ENCODE measurements around the gene OPN1MW.
"Not testable (repeated sequence)": the region's sequence is repeated elsewhere in the genome, so short reads cannot be mapped to it uniquely, and the experiment has no call there.

The OPN1MW gene

DNA sequence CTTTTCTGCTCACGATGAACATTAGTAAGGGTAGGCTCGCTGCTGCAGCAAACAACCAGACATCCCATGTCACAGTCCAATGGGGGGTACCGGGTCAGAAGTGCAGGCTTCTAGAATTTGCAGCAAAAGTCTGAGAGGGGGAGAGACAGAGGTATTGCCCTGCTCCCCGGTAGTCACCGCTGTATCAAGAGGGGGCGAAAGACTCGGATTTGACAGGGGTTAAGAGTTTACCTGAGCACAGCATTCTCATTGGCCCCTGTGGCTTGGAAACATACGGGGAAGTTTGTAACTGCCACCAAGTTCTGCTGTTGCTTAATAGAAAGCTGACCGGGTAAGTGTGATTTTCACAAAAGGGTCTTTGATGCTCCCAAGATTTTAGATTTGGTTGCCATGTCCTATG is 28.7 kb downstream of the OPN1MW start:
- DNase-seq (ENCODE audit: low spot score): not testable (repeated sequence)

DNA sequence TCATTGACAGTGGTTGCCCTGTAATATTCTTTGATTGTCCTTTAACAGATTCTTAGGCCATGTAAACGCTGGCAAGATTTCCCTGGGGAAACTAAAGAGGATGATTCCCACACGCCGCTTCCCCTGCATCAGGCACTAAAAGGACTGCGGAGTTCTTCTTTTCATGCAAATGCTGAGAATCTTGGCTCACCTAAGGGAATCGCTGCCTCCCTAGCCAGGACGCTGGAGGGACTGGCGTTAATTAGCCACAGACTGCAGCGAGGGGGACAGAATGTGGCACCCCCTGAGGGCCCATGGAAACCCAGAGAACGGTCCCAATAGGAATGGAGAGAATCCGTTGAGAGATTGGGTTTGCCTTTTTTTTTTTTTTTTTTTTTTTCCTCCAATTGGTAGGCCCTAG is 29.1 kb downstream of the OPN1MW start:
- not testable (repeated sequence) for DNase-seq (ENCODE audit: low spot score)

DNA sequence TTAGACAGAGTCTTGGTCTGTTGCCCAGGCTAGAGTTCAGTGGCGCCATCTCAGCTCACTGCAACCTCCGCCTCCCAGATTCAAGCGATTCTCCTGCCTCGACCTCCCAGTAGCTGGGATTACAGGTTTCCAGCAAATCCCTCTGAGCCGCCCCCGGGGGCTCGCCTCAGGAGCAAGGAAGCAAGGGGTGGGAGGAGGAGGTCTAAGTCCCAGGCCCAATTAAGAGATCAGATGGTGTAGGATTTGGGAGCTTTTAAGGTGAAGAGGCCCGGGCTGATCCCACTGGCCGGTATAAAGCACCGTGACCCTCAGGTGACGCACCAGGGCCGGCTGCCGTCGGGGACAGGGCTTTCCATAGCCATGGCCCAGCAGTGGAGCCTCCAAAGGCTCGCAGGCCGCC is 37.1 kb downstream of the OPN1MW start, which contains the start of gene OPN1MW2:
OPN1MW2 (plus strand) TSS at position 301 of the 400 bp plus-strand sequence; CDS start at position 361, 60 bp downstream.
- not testable (repeated sequence) for DNase-seq (ENCODE audit: low spot score)

DNA sequence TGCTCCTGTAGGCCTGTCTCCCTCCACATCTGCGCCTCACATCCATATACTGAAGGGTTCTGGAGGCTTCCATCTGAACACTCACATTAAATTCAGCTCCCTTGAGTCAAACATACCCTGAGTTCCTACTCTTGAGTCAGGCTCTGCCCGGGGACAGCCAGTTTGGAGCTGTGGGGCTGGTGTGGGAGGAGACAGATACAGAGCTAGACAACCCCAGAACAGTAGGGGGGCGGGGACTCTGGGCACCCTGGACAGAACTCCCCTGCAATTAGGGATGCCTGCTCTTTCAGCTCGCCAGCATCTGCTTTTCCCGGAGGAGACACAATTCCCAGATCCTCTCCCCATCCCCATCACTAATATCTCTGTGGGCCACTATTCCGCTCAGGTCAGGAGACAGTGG is 42.9 kb downstream of the OPN1MW start:
- not testable (repeated sequence) for DNase-seq (ENCODE audit: low spot score)

DNA sequence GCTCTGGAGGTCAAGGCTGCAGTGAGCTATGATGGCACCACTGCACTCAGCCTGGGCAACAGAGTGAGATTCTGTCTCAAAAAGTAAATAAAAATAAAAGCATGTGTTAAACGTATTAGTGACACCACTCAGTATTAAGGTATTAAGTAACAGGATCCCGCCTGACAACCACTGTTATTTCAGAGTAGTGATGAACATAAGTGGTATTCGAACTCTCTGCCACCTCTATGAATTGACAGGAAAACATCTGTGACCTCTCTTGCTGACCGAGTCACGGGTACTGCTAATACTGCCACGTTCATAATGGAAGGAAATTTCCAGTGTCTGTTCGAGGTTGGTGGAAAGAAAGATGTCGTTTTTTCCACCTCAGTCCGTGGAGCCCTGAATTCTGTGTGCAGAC is 44.3 kb downstream of the OPN1MW start:
- DNase-seq (ENCODE audit: low spot score): not testable (repeated sequence)

DNA sequence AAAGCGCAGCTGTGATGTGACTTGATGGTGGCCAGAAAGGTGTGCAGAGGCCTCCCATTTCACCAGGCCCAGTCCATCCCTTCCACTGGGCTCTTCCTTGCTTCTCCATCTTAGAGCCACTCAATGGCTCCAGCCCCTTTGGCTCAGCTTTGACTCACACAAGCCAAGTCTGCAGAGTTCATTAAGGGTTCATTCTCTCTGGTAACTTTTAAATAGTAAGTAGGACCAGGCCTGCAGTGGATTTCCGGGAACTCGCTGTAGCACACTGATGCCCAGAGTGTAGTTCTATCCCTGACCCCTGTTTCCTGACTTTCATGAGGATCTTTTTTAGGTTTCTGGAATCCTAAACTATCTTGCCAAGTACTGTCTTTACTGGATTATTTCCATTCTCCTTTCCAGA is 49.0 kb downstream of the OPN1MW start:
- DNase-seq (ENCODE audit: low spot score): not testable (repeated sequence)

DNA sequence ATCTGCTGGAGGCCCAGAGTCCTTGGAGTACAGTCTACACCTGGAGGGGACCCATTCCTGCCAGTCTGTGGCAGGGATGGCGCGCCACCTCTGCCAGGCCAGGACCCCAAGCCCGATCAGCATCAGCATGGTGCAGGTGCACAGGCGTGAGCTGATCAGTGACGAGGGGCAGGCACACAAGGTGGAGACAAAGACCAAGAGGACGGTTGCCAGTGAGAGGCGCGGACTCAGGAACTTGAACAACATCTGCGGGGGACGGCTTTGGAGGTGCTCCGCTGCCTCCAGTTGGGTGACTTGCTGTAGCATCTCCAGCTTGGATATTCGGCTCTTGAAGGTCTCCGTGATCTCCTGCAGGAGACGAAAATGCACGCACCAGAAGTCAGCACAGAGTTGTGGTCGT is 51.2 kb downstream of the OPN1MW start:
- DNase-seq (ENCODE audit: low spot score): not testable (repeated sequence)

DNA sequence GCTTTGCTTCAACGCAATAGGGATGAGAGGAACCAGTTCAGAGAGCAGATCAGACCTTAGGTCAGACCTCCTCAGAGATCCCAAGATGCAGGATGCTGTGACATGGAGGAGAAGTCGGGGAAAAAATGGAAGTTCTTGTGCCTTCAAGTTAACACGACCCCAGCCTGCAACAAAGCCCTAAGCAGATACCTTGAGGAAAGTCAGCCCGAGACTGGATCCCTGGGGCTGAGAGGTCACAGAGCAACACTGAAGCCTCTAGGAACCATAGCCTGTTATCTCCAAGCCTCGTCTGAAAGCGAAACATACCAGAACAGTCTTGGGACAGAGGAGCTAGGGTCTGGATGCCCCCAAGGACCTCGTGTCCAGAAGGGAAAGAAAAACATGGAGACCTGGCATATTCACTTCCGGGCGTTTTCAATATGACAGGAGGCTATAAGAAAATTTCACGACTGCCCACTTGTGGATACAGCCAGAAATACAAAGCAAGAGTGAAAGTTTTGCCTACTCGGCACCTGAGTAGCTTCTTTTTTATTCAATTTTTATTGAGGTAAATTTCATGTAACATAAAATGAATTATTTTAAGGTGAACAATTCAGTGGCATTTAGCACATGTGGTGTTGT is 56.7 kb downstream of the OPN1MW start:
- not testable (repeated sequence) for DNase-seq (ENCODE audit: low spot score)

DNA sequence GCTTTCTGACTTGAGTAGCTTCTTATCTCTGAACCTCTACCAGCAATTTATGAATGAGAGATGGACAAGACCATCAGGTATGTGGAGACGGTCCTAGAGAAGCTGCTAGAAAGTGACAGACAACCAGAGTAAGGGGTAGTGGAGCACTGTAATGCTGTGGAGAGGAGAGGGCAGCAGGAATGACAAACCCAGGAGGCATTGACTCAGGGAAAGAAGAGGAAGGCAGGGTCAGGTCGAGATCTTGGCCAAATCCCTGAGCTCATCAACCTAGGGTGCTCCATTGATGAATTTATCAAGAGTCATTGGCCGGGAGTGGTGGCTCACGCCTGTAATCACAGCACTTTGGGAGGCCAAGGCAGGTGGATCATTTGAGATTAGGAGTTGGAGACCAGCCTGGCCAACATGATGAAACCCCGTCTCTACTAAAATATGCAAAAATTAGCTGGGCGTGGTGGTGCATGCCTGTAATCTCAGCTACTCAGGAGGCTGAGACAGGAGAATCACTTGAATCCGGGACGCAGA is 57.6 kb downstream of the OPN1MW start:
- DNase-seq (ENCODE audit: low spot score): not testable (repeated sequence)
